ENCODE data around the gene MYOCD. TPM values are rescaled to one million over a fixed set of nuclear protein-coding genes. Genes with fewer than 3 reads are reported as not detected.

MYOCD gene
- polyA plus RNA-seq, 2 of the 4 experiments (the other 2 are of a cell fraction) = 8.6 to 12.5 TPM

- TF ChIP-seq RAD21 (conservative IDR thresholded peaks at IDR 0.05 in 1 of 2, IDR thresholded peaks at IDR 0.05 in 1 of 2) (no peak), HOXB13 (CRISPR knock-in tag; IDR thresholded peaks at IDR 0.05; ENCODE audit: low read depth) (no peak)
These were observed 78.6 kb downstream of the MYOCD start (continued) for GRCh38 chr17:12744298-12744697.

- no peak for ATAC-seq
- DNase-seq (ENCODE audit: low read depth in 1 of 2, low spot score in 1 of 2) = no peak
- POLR2A ChIA-PET = no interaction called here
- TF ChIP-seq MYC (IDR thresholded peaks at IDR 0.05; ENCODE audit: borderline replicate concordance, low read length) = no peak
- TF ChIP-seq CBX8 (IDR thresholded peaks at IDR 0.05) = no peak
- no peak for TF ChIP-seq POLR2A (IDR thresholded peaks at IDR 0.05; ENCODE audit: low read length)
- TF ChIP-seq RCOR1 (IDR thresholded peaks at IDR 0.05; ENCODE audit: low read depth, low read length) = no peak
- TF ChIP-seq RNF2 (IDR thresholded peaks at IDR 0.05; ENCODE audit: borderline replicate concordance, low read depth) = no peak
- no peak for TF ChIP-seq POLR2AphosphoS2 (conservative IDR thresholded peaks at IDR 0.05; ENCODE audit: low read length)
- TF ChIP-seq SREBF2 (IDR thresholded peaks at IDR 0.05) = no peak
- TF ChIP-seq MAX (IDR thresholded peaks at IDR 0.05) = no peak
- TF ChIP-seq GATA3 (IDR thresholded peaks at IDR 0.05; ENCODE audit: borderline replicate concordance) = no peak
- no peak for TF ChIP-seq SMC3 (IDR thresholded peaks at IDR 0.05)
- TF ChIP-seq, protein P1, sequence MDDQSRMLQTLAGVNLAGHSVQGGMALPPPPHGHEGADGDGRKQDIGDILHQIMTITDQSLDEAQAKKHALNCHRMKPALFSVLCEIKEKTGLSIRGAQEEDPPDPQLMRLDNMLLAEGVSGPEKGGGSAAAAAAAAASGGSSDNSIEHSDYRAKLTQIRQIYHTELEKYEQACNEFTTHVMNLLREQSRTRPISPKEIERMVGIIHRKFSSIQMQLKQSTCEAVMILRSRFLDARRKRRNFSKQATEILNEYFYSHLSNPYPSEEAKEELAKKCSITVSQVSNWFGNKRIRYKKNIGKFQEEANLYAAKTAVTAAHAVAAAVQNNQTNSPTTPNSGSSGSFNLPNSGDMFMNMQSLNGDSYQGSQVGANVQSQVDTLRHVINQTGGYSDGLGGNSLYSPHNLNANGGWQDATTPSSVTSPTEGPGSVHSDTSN (IDR thresholded peaks at IDR 0.05) = no peak
- TF ChIP-seq FOSB (CRISPR knock-in tag; IDR thresholded peaks at IDR 0.05) = no peak
- TF ChIP-seq, protein P2, sequence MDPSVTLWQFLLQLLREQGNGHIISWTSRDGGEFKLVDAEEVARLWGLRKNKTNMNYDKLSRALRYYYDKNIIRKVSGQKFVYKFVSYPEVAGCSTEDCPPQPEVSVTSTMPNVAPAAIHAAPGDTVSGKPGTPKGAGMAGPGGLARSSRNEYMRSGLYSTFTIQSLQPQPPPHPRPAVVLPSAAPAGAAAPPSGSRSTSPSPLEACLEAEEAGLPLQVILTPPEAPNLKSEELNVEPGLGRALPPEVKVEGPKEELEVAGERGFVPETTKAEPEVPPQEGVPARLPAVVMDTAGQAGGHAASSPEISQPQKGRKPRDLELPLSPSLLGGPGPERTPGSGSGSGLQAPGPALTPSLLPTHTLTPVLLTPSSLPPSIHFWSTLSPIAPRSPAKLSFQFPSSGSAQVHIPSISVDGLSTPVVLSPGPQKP (IDR thresholded peaks at IDR 0.05; ENCODE audit: low read depth, low read length) = no peak
- no peak for FAIRE-seq
- H3K9me3 ChIP-seq = no peaks in the 10 kb centered on the region
- peaks cover 11% of the 10 kb centered on the region for H3K4me1 ChIP-seq
- no peak overlapping the region for H3K4me2 ChIP-seq
- H3K4me3 ChIP-seq = no peak overlapping the region
- CTCF ChIA-PET = interaction anchor here (0.6 to 2.0 kb wide), 4 partner anchors 78 to 642 kb away, joined by 3 to 7 read pairs (median 4); no protein-coding TSS in a partner anchor
- H3K27ac ChIP-seq = no peak overlapping the region
- 83% methylated on average over 1 of the region's 1 CpG for WGBS (ENCODE audit: missing lambda C conversion rate)
These were observed 79.1 kb downstream of the MYOCD start for GRCh38 chr17:12744786-12745185.

GRCh38 chr17:12745486-12745885 lies 79.8 kb downstream of the MYOCD start:
- 86% methylated on average over 7 of the region's 7 CpGs for WGBS (ENCODE audit: missing lambda C conversion rate)
- TF ChIP-seq, protein P1 (IDR thresholded peaks at IDR 0.05) = no peak
- TF ChIP-seq, protein P3, sequence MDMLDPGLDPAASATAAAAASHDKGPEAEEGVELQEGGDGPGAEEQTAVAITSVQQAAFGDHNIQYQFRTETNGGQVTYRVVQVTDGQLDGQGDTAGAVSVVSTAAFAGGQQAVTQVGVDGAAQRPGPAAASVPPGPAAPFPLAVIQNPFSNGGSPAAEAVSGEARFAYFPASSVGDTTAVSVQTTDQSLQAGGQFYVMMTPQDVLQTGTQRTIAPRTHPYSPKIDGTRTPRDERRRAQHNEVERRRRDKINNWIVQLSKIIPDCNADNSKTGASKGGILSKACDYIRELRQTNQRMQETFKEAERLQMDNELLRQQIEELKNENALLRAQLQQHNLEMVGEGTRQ (IDR thresholded peaks at IDR 0.05) = no peak
- no peak for TF ChIP-seq ZC3H11A (IDR thresholded peaks at IDR 0.05)
- no peak for TF ChIP-seq FOXS1 (CRISPR knock-in tag; IDR thresholded peaks at IDR 0.05)
- TF ChIP-seq E2F6 (IDR thresholded peaks at IDR 0.05; ENCODE audit: borderline replicate concordance, low read depth) = no peak
- TF ChIP-seq RNF2 (IDR thresholded peaks at IDR 0.05; ENCODE audit: borderline replicate concordance, low read depth) = no peak
- no peak for TF ChIP-seq SREBF2 (IDR thresholded peaks at IDR 0.05)
- TF ChIP-seq, protein P2 (IDR thresholded peaks at IDR 0.05; ENCODE audit: low read depth, low read length) = no peak
- TF ChIP-seq CBX8 (IDR thresholded peaks at IDR 0.05) = no peak
- no peak for TF ChIP-seq JUN (IDR thresholded peaks at IDR 0.05)
- TF ChIP-seq CHD2 (IDR thresholded peaks at IDR 0.05; ENCODE audit: low read length, partially characterized antibody) = no peak
- no peak for TF ChIP-seq MAFK (IDR thresholded peaks at IDR 0.05; ENCODE audit: partially characterized antibody)
- no peak for TF ChIP-seq POLR2A (IDR thresholded peaks at IDR 0.05; ENCODE audit: low read length)
- no peak for TF ChIP-seq HOXA7 (CRISPR knock-in tag; IDR thresholded peaks at IDR 0.05)
- no peak for TF ChIP-seq PHF8 (IDR thresholded peaks at IDR 0.05; ENCODE audit: borderline replicate concordance, low read depth)
- TF ChIP-seq ZFP36 (IDR thresholded peaks at IDR 0.05; ENCODE audit: borderline replicate concordance, partially characterized antibody) = no peak
- TF ChIP-seq CHD4 (IDR thresholded peaks at IDR 0.05; ENCODE audit: borderline replicate concordance) = no peak
- no peak for TF ChIP-seq BHLHE40 (IDR thresholded peaks at IDR 0.05; ENCODE audit: low read depth, low read length)
- no peak for TF ChIP-seq MYC (IDR thresholded peaks at IDR 0.05; ENCODE audit: borderline replicate concordance, low read length)
- TF ChIP-seq HOXB13 (CRISPR knock-in tag; IDR thresholded peaks at IDR 0.05; ENCODE audit: low read depth) = no peak
- Histone ChIP-seq H3K4me2 (no peak overlapping the region), H3K4me1 (peaks cover 11% of the 10 kb centered on the region), H3K4me3 (no peak overlapping the region), H3K27ac (no peak overlapping the region), H3K9me3 (no peaks in the 10 kb centered on the region)
- ATAC-seq = no peak
- FAIRE-seq = no peak
- DNase-seq (ENCODE audit: low read depth in 1 of 2, low spot score in 1 of 2) = no peak
- CTCF ChIA-PET = interaction anchor here (2.0 kb wide), 1 partner anchor 565 kb away, joined by 7 read pairs; no protein-coding TSS in a partner anchor
- POLR2A ChIA-PET = no interaction called here

All from A549 (cell line).